OCI-LY1 (cell line): ENCODE results near the gene SLC12A7.

Source experiments
- H2AFZ ChIP-seq: fragments of 200-600 bp; sonication (generic), shearing (Covaris generic); 2 replicates; pipeline ENCODE4 v1.6.0; 2014; ENCODE audit warnings: antibody characterized with exemption, mild to moderate bottlenecking, low read length
- H3F3A ChIP-seq: fragments of 200-600 bp; sonication (generic), shearing (Covaris generic); 2 replicates; pipeline ENCODE4 v1.6.0; 2014; ENCODE audit warnings: mild to moderate bottlenecking, antibody characterized with exemption, low read length, moderate library complexity; ENCODE audit not compliant: insufficient read depth
- H3K27ac ChIP-seq: fragments of 200-600 bp; sonication (generic); 2 replicates; pipeline ENCODE4 v1.5.1; 2014; ENCODE audit warnings: low read length, mixed run types, mild to moderate bottlenecking, low read depth; ENCODE audit not compliant: poor library complexity, severe bottlenecking
- H3K27me3 ChIP-seq: fragments of 200-600 bp; sonication (generic); 2 replicates; pipeline ENCODE4 v1.6.0; 2014; ENCODE audit warnings: antibody characterized with exemption, mild to moderate bottlenecking, low read length, moderate library complexity; ENCODE audit not compliant: insufficient read depth
- H3K36me3 ChIP-seq: fragments of 200-600 bp; sonication (generic); 2 replicates; pipeline ENCODE4 v1.6.1; 2014; ENCODE audit warnings: mild to moderate bottlenecking, antibody characterized with exemption, low read length, moderate library complexity, mixed read lengths; ENCODE audit not compliant: insufficient read depth
- H3K4me1 ChIP-seq: fragments of 200-600 bp; sonication (generic); 2 replicates; pipeline ENCODE4 v1.5.1; 2014; ENCODE audit warnings: mild to moderate bottlenecking, low read length, moderate library complexity; ENCODE audit not compliant: insufficient read depth, severe bottlenecking
- H3K4me2 ChIP-seq: fragments of 200-600 bp; sonication (generic), shearing (Covaris generic); 2 replicates; pipeline ENCODE4 v1.6.1; 2014; ENCODE audit warnings: low read length
- H3K4me3 ChIP-seq: fragments of 200-600 bp; sonication (generic); 2 replicates; pipeline ENCODE4 v1.5.1; 2014; ENCODE audit warnings: low read length, low read depth, mild to moderate bottlenecking, mixed read lengths; ENCODE audit not compliant: poor library complexity, severe bottlenecking
- H3K79me2 ChIP-seq: fragments of 200-600 bp; shearing (Covaris generic); 2 replicates; pipeline ENCODE4 v1.6.1; 2016; ENCODE audit warnings: mixed run types, low read length, mixed read lengths; ENCODE audit not compliant: insufficient read depth
- H3K9ac ChIP-seq: fragments of 200-600 bp; sonication (generic), shearing (Covaris generic); 2 replicates; pipeline ENCODE4 v1.6.1; 2014; ENCODE audit warnings: mild to moderate bottlenecking, low read length, mixed read lengths
- H3K9me2 ChIP-seq: fragments of 200-600 bp; sonication (generic), shearing (Covaris generic); 2 replicates; pipeline ENCODE4 v1.6.1; 2014; ENCODE audit warnings: low read depth, mild to moderate bottlenecking, low read length, mixed read lengths
- H3K9me3 ChIP-seq: fragments of 200-600 bp; shearing (Covaris generic); 2 replicates; pipeline ENCODE4 v1.6.1; 2014; ENCODE audit warnings: low read length, mixed read lengths
- H4K20me1 ChIP-seq: fragments of 200-600 bp; sonication (generic), shearing (Covaris generic); 2 replicates; pipeline ENCODE4 v1.6.0; 2016; ENCODE audit warnings: mild to moderate bottlenecking, low read length; ENCODE audit not compliant: insufficient read depth
- EZH2 ChIP-seq: fragments of 200-600 bp; sonication (generic), shearing (Covaris generic); IDR thresholded peaks from 2 replicates; pipeline ENCODE4 v1.8.0; 2017; ENCODE audit warnings: borderline replicate concordance, mixed run types, mild to moderate bottlenecking, antibody characterized with exemption, low read length, moderate library complexity, mixed read lengths
- TF ChIP-seq, protein P1 (sequence below): fragments of 200-600 bp; sonication (generic), shearing (Covaris generic); IDR thresholded peaks from 2 replicates; pipeline ENCODE4 v1.5.1; 2017; ENCODE audit warnings: mild to moderate bottlenecking, antibody characterized with exemption, low read length, moderate library complexity, mixed read lengths

Gene SLC12A7

DNA sequence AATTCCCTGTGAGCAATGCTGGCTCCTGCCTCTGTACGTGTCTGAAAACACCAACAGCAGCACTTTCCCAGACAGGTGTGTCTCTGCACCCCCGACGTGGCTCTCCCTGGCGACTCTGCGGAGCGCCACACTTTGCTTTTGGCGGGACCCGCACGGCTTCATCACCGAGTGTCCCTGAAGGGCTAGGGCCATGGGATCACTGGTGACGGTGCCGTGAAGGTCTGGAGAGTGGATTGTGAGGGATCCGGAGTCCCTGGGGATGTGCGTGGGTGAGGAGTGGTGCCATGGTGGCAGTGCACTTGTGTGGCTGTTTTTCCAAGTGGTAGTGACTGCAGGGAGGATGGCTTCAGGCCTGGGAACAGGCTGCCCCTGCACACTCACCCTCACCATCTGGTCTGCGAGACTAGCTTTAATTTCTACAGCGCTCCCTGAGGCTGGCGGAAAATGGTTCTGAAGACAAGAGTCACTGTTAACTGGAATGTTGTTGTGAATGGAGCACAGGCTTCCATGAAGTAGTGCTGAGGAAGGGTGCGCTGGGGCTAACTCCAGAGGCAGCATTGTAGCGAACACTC, 100.0 kb downstream of the SLC12A7 start:
- Histone ChIP-seq H4K20me1 (no peaks in the 10 kb centered on the region), H3K36me3 (no peaks in the 10 kb centered on the region), H3K9me3 (no peaks in the 10 kb centered on the region), H3K9me2 (no peaks in the 10 kb centered on the region), H3K4me3 (no peak overlapping the region), H3K27me3 (no peaks in the 10 kb centered on the region), H3K9ac (no peak overlapping the region), H3K27ac (no peak overlapping the region), H3K4me1 (no peaks in the 10 kb centered on the region), H3F3A (no peaks in the 10 kb centered on the region), H3K79me2 (no peaks in the 10 kb centered on the region), H3K4me2 (no peak overlapping the region), H2AFZ (no peak overlapping the region)
- TF ChIP-seq EZH2 = no peak
- TF ChIP-seq, protein P1, sequence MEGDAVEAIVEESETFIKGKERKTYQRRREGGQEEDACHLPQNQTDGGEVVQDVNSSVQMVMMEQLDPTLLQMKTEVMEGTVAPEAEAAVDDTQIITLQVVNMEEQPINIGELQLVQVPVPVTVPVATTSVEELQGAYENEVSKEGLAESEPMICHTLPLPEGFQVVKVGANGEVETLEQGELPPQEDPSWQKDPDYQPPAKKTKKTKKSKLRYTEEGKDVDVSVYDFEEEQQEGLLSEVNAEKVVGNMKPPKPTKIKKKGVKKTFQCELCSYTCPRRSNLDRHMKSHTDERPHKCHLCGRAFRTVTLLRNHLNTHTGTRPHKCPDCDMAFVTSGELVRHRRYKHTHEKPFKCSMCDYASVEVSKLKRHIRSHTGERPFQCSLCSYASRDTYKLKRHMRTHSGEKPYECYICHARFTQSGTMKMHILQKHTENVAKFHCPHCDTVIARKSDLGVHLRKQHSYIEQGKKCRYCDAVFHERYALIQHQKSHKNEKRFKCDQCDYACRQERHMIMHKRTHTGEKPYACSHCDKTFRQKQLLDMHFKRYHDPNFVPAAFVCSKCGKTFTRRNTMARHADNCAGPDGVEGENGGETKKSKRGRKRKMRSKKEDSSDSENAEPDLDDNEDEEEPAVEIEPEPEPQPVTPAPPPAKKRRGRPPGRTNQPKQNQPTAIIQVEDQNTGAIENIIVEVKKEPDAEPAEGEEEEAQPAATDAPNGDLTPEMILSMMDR = no peak

DNA sequence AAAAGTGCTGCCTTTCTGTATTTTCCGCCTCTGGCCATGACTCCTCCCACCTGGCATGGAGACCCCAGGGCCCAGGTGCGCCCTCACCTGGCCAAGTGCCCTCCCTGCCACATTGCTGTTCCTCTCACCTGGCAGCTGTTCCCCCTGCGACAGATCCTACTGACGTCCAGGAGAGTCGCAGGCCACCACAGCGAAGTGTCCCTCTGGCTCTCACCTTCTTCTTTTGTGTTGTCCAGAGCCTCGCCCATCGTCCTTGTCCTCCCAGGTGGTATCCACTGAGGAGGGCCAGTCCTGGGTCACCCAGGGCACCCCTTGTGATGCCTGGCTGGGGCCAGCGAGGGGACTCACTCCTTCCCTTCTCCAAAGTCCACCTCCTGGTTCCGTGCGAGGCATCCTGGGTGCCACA, 100.6 kb downstream of the SLC12A7 start:
- H3K79me2 ChIP-seq = no peaks in the 10 kb centered on the region
- no peaks in the 10 kb centered on the region for H3K9me2 ChIP-seq
- H2AFZ ChIP-seq = no peak overlapping the region
- no peaks in the 10 kb centered on the region for H4K20me1 ChIP-seq
- no peaks in the 10 kb centered on the region for H3K36me3 ChIP-seq
- H3K4me1 ChIP-seq = no peaks in the 10 kb centered on the region
- no peak overlapping the region for H3K27ac ChIP-seq
- no peaks in the 10 kb centered on the region for H3F3A ChIP-seq
- no peak overlapping the region for H3K4me2 ChIP-seq
- H3K4me3 ChIP-seq = no peak overlapping the region
- H3K9me3 ChIP-seq = no peaks in the 10 kb centered on the region
- no peaks in the 10 kb centered on the region for H3K27me3 ChIP-seq
- H3K9ac ChIP-seq = no peak overlapping the region
- TF ChIP-seq, protein P1 = peak; percentile 69
- TF ChIP-seq EZH2 = no peak

DNA sequence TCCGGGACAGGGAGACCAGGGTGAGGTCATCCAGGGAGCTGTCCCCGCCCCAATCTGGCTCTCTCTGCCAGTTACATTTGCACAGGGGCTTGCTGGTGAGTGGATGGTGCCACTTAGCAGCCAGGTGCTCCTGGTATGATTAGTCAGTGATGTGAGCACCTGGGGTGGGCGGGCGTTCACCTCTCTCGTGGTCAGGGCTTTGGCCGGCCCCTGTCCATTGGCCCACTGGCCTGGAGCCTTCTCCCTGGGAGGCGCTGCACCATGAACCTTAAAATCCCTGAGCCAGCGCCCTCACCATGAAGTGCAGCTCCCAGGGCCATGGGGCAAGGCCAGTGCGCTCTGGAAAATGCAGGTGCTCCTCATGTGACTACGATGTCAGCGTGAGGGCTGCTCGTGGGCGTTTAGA, 101.2 kb downstream of the SLC12A7 start:
- no peak overlapping the region for H3K9ac ChIP-seq
- H3K27me3 ChIP-seq = no peaks in the 10 kb centered on the region
- H3K79me2 ChIP-seq = no peaks in the 10 kb centered on the region
- no peaks in the 10 kb centered on the region for H4K20me1 ChIP-seq
- H3K9me3 ChIP-seq = no peaks in the 10 kb centered on the region
- no peaks in the 10 kb centered on the region for H3K36me3 ChIP-seq
- TF ChIP-seq, protein P1 = no peak
- TF ChIP-seq EZH2 = no peak
- no peak overlapping the region for H2AFZ ChIP-seq
- no peak overlapping the region for H3K4me3 ChIP-seq
- H3K9me2 ChIP-seq = no peaks in the 10 kb centered on the region
- H3K4me1 ChIP-seq = no peaks in the 10 kb centered on the region
- H3K27ac ChIP-seq = no peak overlapping the region
- H3K4me2 ChIP-seq = no peak overlapping the region
- H3F3A ChIP-seq = no peaks in the 10 kb centered on the region
